Sigmoid colon (tissue), 4 donors: ENCODE data around the gene FRMD1.

Experiments
- CTCF ChIP-seq, 4 experiments: fragments of 450-650 bp in 3 of 4; fragments of 200-600 bp in 1 of 4; IDR thresholded peaks; one replicate each; pipeline ENCODE4 v1.5.1; 2016 to 2019; ENCODE audit warnings: antibody characterized with exemption in 4 of 4, mild to moderate bottlenecking in 3 of 4, moderate library complexity in 2 of 4
- EP300 ChIP-seq, 4 donors: sonication (generic); formaldehyde crosslinking; IDR thresholded peaks; one replicate each; pipeline ENCODE4 v1.6.1; 2017; ENCODE audit warnings: antibody characterized with exemption in 4 of 4
- POLR2A ChIP-seq, 2 donors: fragments of 450-650 bp; IDR thresholded peaks; one replicate each; pipeline ENCODE4 v1.6.1; 2016; ENCODE audit warnings: antibody characterized with exemption in 2 of 2, mild to moderate bottlenecking in 2 of 2, moderate library complexity in 2 of 2

DNA sequence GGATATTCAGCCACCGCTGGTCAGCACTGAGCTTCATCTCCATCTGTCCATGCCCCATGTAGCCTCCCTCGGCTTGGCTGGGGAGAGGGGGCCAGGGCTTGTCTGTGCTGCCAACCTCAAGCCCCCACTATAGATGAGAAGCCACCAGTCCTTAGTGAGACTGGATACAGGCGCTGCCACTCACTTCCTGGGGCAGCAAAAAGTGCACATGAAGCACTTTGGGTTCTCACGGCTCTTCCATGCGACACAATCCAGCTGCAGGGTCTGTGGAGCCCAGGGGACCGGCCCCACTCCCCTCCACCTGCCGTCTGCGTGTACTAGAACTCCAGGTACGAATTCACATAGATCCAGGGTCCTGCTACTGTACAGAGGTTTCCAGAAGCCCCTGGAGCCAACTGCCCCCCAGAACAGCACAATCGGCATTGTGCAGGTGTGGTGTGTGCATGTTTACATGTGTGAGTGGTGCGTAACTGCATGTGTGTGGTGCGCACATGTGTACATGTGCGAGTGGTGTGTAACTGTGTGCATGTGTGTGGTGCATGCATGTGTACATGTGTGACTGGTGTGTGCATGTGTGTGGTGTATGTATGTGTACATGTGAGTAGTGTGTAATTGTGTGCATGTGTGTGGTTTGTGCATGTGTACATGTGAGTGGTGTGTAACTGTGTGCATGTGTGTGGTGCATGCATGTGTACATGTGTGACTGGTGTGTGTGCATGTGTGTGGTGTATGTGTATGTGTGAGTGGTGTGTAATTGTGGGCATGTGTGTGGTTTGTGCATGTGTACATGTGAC, 4.9 kb downstream of the FRMD1 start:
- no peak for TF ChIP-seq CTCF (IDR thresholded peaks at IDR 0.05)
- TF ChIP-seq POLR2A (IDR thresholded peaks at IDR 0.05): no peak
- TF ChIP-seq EP300 (IDR thresholded peaks at IDR 0.05): no peak
